ENCODE data around the gene LRRC40. TPM values are rescaled to one million over a fixed set of nuclear protein-coding genes. Genes with fewer than 3 reads are reported as not detected.

Gene LRRC40
- total and polyA plus RNA-seq, 7 experiments from 2014 or later, result 6.1 to 19.2 (median 11.5) TPM

GRCh38 chr1:70117046-70117445 is 88.3 kb downstream of the LRRC40 start:
- no peak overlapping the region for H3K4me3 Mint-ChIP-seq
- no peak overlapping the region for H3K27ac Mint-ChIP-seq
- ATAC-seq, result no peak
- H3K27me3 Mint-ChIP-seq, result peaks cover 9 to 28% (median 19%) of the 10 kb centered on the region in 5 donors
- no peaks in the 10 kb centered on the region for H3K9me3 ChIP-seq (ENCODE audit: control insufficient read depth in 2 of 3, low read length in 3 of 3)
- CTCF ChIA-PET, result no interaction called here
- no peaks in the 10 kb centered on the region for H3K36me3 ChIP-seq (ENCODE audit: control insufficient read depth in 2 of 3, insufficient read depth in 3 of 3, low read length in 3 of 3)
- intact Hi-C loops (cut with micrococcal nuclease), result no loop called here
- H3K9me3 Mint-ChIP-seq, result no peaks in the 10 kb centered on the region
- no peak overlapping the region for H3K4me3 ChIP-seq (ENCODE audit: low read length)
- no peaks in the 10 kb centered on the region for H3K4me1 Mint-ChIP-seq
- H3K27ac ChIP-seq (ENCODE audit: low read depth, low read length), result no peak overlapping the region
- no peaks in the 10 kb centered on the region for H3K27me3 ChIP-seq (ENCODE audit: control insufficient read depth in 2 of 2, insufficient read depth in 2 of 2, low read length in 2 of 2)
- no peaks in the 10 kb centered on the region for H3K4me1 ChIP-seq (ENCODE audit: control insufficient read depth in 2 of 2, insufficient read depth in 2 of 2, low read length in 2 of 2)
- DNase-seq, result no peak
- no peaks in the 10 kb centered on the region for H3K36me3 Mint-ChIP-seq
- POLR2A ChIA-PET, result no interaction called here

DNA sequence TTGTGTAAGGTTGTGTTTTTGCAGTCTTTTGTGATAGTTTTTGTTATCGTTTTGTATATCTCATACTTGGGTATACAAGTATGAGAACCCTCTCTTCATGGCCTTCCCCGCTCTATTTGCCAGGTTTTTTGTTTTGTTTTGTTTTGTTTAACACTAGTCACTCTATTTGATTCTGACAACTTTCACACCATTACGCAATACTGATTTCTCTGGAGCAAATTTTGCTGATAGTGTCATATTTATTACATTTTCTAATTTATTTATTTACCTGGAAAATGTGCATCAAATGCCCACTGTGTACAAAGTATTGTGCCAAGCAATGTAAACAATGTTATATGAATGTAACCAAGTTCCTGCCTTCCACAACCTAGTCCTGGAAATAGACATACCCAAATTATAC is 90.1 kb downstream of the LRRC40 start:
- Histone ChIP-seq H3K4me3 (ENCODE audit: low read length) (no peak overlapping the region), H3K4me1 (ENCODE audit: control insufficient read depth in 2 of 2, insufficient read depth in 2 of 2, low read length in 2 of 2) (no peaks in the 10 kb centered on the region), H3K36me3 (ENCODE audit: control insufficient read depth in 2 of 3, insufficient read depth in 3 of 3, low read length in 3 of 3) (no peaks in the 10 kb centered on the region), H3K27me3 (ENCODE audit: control insufficient read depth in 2 of 2, insufficient read depth in 2 of 2, low read length in 2 of 2) (no peaks in the 10 kb centered on the region), H3K27ac (ENCODE audit: low read depth, low read length) (no peak overlapping the region), H3K9me3 (ENCODE audit: control insufficient read depth in 2 of 3, low read length in 3 of 3) (no peaks in the 10 kb centered on the region)
- H3K27me3 Mint-ChIP-seq, result peaks cover 9 to 25% (median 19%) of the 10 kb centered on the region in 5 donors
- H3K36me3 Mint-ChIP-seq, result no peaks in the 10 kb centered on the region
- intact Hi-C loops (cut with micrococcal nuclease), result no loop called here
- DNase-seq (no peak), ATAC-seq (no peak)
- POLR2A ChIA-PET, result no interaction called here
- no peaks in the 10 kb centered on the region for H3K9me3 Mint-ChIP-seq
- CTCF ChIA-PET, result no interaction called here
- no peak overlapping the region for H3K4me3 Mint-ChIP-seq
- no peak overlapping the region for H3K27ac Mint-ChIP-seq
- H3K4me1 Mint-ChIP-seq, result no peaks in the 10 kb centered on the region

- ChIA-PET POLR2A (no interaction called here), CTCF (no interaction called here)
- Mint-ChIP-seq H3K4me1 (no peaks in the 10 kb centered on the region), H3K9me3 (no peaks in the 10 kb centered on the region), H3K36me3 (no peaks in the 10 kb centered on the region), H3K27me3 (peaks cover 9 to 19% (median 13%) of the 10 kb centered on the region in 5 donors), H3K27ac (no peak overlapping the region), H3K4me3 (no peak overlapping the region)
- Histone ChIP-seq H3K27me3 (ENCODE audit: control insufficient read depth in 2 of 2, insufficient read depth in 2 of 2, low read length in 2 of 2) (no peaks in the 10 kb centered on the region), H3K4me3 (ENCODE audit: low read length) (no peak overlapping the region), H3K9me3 (ENCODE audit: control insufficient read depth in 2 of 3, low read length in 3 of 3) (no peaks in the 10 kb centered on the region), H3K4me1 (ENCODE audit: control insufficient read depth in 2 of 2, insufficient read depth in 2 of 2, low read length in 2 of 2) (no peaks in the 10 kb centered on the region), H3K36me3 (ENCODE audit: control insufficient read depth in 2 of 3, insufficient read depth in 3 of 3, low read length in 3 of 3) (no peaks in the 10 kb centered on the region), H3K27ac (ENCODE audit: low read depth, low read length) (no peak overlapping the region)
- ATAC-seq (no peak), DNase-seq (no peak)
- intact Hi-C loops (cut with micrococcal nuclease), result no loop called here
These were observed 92.5 kb downstream of the LRRC40 start for GRCh38 chr1:70112838-70113237.

DNA sequence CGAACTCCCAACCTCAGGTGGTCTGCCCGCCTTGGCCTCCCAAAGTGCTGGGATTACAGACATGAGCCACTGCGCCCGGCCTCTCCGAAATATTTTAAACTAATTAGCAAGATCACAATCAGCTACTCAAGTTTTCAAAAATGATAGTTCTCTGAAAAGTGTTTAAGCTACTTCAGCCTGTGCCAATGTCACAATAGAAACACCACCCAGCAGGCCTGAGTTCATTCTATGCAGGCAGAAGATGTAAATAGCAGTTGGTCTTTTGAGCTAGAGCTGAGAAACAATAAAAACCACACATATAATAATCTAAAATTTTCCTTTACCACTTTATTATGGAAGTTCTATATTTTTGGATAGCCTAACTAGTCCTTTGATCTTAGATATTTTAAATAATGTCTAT is 96.1 kb downstream of the LRRC40 start:
- Histone ChIP-seq H3K27me3 (ENCODE audit: control insufficient read depth in 2 of 2, insufficient read depth in 2 of 2, low read length in 2 of 2) (no peaks in the 10 kb centered on the region), H3K27ac (ENCODE audit: low read depth, low read length) (no peak overlapping the region), H3K4me3 (ENCODE audit: low read length) (no peak overlapping the region), H3K4me1 (ENCODE audit: control insufficient read depth in 2 of 2, insufficient read depth in 2 of 2, low read length in 2 of 2) (no peaks in the 10 kb centered on the region), H3K36me3 (ENCODE audit: control insufficient read depth in 2 of 3, insufficient read depth in 3 of 3, low read length in 3 of 3) (no peaks in the 10 kb centered on the region), H3K9me3 (ENCODE audit: control insufficient read depth in 2 of 3, low read length in 3 of 3) (no peaks in the 10 kb centered on the region)
- ChIA-PET POLR2A (no interaction called here), CTCF (no interaction called here)
- no peaks in the 10 kb centered on the region for H3K9me3 Mint-ChIP-seq
- H3K27ac Mint-ChIP-seq, result no peak overlapping the region
- ATAC-seq, result no peak
- no peaks in the 10 kb centered on the region for H3K36me3 Mint-ChIP-seq
- H3K27me3 Mint-ChIP-seq, result peaks cover 9 to 19% (median 15%) of the 10 kb centered on the region in 5 donors
- intact Hi-C loops (cut with micrococcal nuclease), result no loop called here
- no peak overlapping the region for H3K4me3 Mint-ChIP-seq
- no peaks in the 10 kb centered on the region for H3K4me1 Mint-ChIP-seq
- no peak for DNase-seq

- no peaks in the 10 kb centered on the region for H3K36me3 Mint-ChIP-seq
- intact Hi-C loops (cut with micrococcal nuclease), result no loop called here
- Histone ChIP-seq H3K27ac (ENCODE audit: low read depth, low read length) (no peak overlapping the region), H3K36me3 (ENCODE audit: control insufficient read depth in 2 of 3, insufficient read depth in 3 of 3, low read length in 3 of 3) (no peaks in the 10 kb centered on the region), H3K9me3 (ENCODE audit: control insufficient read depth in 2 of 3, low read length in 3 of 3) (no peaks in the 10 kb centered on the region), H3K27me3 (ENCODE audit: control insufficient read depth in 2 of 2, insufficient read depth in 2 of 2, low read length in 2 of 2) (no peaks in the 10 kb centered on the region), H3K4me1 (ENCODE audit: control insufficient read depth in 2 of 2, insufficient read depth in 2 of 2, low read length in 2 of 2) (no peaks in the 10 kb centered on the region), H3K4me3 (ENCODE audit: low read length) (no peak overlapping the region)
- H3K4me1 Mint-ChIP-seq, result no peaks in the 10 kb centered on the region
- ChIA-PET POLR2A (no interaction called here), CTCF (no interaction called here)
- H3K9me3 Mint-ChIP-seq, result no peaks in the 10 kb centered on the region
- no peak overlapping the region for H3K27ac Mint-ChIP-seq
- no peak for DNase-seq
- H3K4me3 Mint-ChIP-seq, result no peak overlapping the region
- H3K27me3 Mint-ChIP-seq, result peaks cover 0 to 10% (median 2%) of the 10 kb centered on the region in 5 donors
- no peak for ATAC-seq
These were observed 101.6 kb downstream of the LRRC40 start for GRCh38 chr1:70103770-70104169.

GRCh38 chr1:70101774-70102173 is 103.6 kb downstream of the LRRC40 start:
- POLR2A ChIA-PET, result no interaction called here
- DNase-seq (no peak), ATAC-seq (no peak)
- H3K27ac Mint-ChIP-seq, result no peak overlapping the region
- H3K27me3 ChIP-seq (ENCODE audit: control insufficient read depth in 2 of 2, insufficient read depth in 2 of 2, low read length in 2 of 2), result no peaks in the 10 kb centered on the region
- H3K4me1 ChIP-seq (ENCODE audit: control insufficient read depth in 2 of 2, insufficient read depth in 2 of 2, low read length in 2 of 2), result no peaks in the 10 kb centered on the region
- no peaks in the 10 kb centered on the region for H3K36me3 Mint-ChIP-seq
- H3K27me3 Mint-ChIP-seq, result peaks cover 0 to 9% (median 0%) of the 10 kb centered on the region in 5 donors
- H3K9me3 Mint-ChIP-seq, result no peaks in the 10 kb centered on the region
- intact Hi-C loops (cut with micrococcal nuclease), result no loop called here
- H3K9me3 ChIP-seq (ENCODE audit: control insufficient read depth in 2 of 3, low read length in 3 of 3), result no peaks in the 10 kb centered on the region
- CTCF ChIA-PET, result no interaction called here
- H3K4me1 Mint-ChIP-seq, result no peaks in the 10 kb centered on the region
- H3K4me3 ChIP-seq (ENCODE audit: low read length), result no peak overlapping the region
- no peaks in the 10 kb centered on the region for H3K36me3 ChIP-seq (ENCODE audit: control insufficient read depth in 2 of 3, insufficient read depth in 3 of 3, low read length in 3 of 3)
- no peak overlapping the region for H3K27ac ChIP-seq (ENCODE audit: low read depth, low read length)
- no peak overlapping the region for H3K4me3 Mint-ChIP-seq

DNA sequence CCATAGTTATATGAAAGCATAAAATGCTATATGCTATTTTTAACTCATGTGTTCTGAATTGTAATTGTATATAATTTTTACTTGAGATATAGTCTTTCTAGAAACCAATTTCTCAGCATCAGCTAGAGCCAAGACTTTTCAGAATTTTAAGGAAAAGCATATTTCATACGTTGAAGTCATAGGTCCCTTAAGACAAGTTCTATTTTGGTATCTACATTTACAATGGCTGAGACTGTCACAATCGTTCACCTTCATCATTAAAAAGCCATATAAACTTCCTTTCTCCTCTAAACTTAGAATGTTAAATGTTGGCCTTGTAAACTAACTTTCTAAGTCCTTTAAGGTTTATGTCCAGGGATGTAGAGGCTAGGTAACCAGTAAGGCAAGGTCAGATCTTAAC is 104.1 kb downstream of the LRRC40 start:
- Histone ChIP-seq H3K36me3 (ENCODE audit: control insufficient read depth in 2 of 3, insufficient read depth in 3 of 3, low read length in 3 of 3) (no peaks in the 10 kb centered on the region), H3K27me3 (ENCODE audit: control insufficient read depth in 2 of 2, insufficient read depth in 2 of 2, low read length in 2 of 2) (no peaks in the 10 kb centered on the region), H3K4me1 (ENCODE audit: control insufficient read depth in 2 of 2, insufficient read depth in 2 of 2, low read length in 2 of 2) (no peaks in the 10 kb centered on the region), H3K4me3 (ENCODE audit: low read length) (no peak overlapping the region), H3K9me3 (ENCODE audit: control insufficient read depth in 2 of 3, low read length in 3 of 3) (no peaks in the 10 kb centered on the region), H3K27ac (ENCODE audit: low read depth, low read length) (no peak overlapping the region)
- DNase-seq, result no peak
- no peak for ATAC-seq
- Mint-ChIP-seq H3K27me3 (peaks cover 0 to 5% (median 0%) of the 10 kb centered on the region in 5 donors), H3K27ac (no peak overlapping the region), H3K36me3 (no peaks in the 10 kb centered on the region), H3K4me1 (no peaks in the 10 kb centered on the region), H3K4me3 (no peak overlapping the region), H3K9me3 (no peaks in the 10 kb centered on the region)
- ChIA-PET POLR2A (no interaction called here), CTCF (no interaction called here)
- intact Hi-C loops (cut with micrococcal nuclease), result no loop called here

Data from naive thymus-derived CD4-positive, alpha-beta T cell (primary cell).